PC-9 (cell line): ENCODE data around the gene PRKD1.

Source experiments
- CTCF ChIP-seq: fragments of 200-600 bp; sonication (generic); conservative IDR thresholded peaks from 2 replicates; pipeline ENCODE4 v1.6.1; 2017; ENCODE audit warnings: mixed run types, antibody characterized with exemption, mild to moderate bottlenecking, moderate library complexity
- EZH2 ChIP-seq: fragments of 200-600 bp; sonication (generic); IDR thresholded peaks from 2 replicates; pipeline ENCODE4 v1.8.0; 2017; ENCODE audit warnings: antibody characterized with exemption, low read depth

GRCh38 chr14:29749327-29749726 lies 178.3 kb downstream of the PRKD1 start:
- no peak for TF ChIP-seq CTCF
- TF ChIP-seq EZH2, result no peak
